ENCODE measurements around the gene MACROD1. TPM values are rescaled to one million over a fixed set of nuclear protein-coding genes. Genes with fewer than 3 reads are reported as not detected.
A peak's percentile ranks its signal among the peaks of the same experiment; 100 is the strongest.

Gene MACROD1
- total and polyA plus RNA-seq, 9 of the 15 experiments (the other 6 are each of a cell fraction or from before 2014, with no cell fraction given): 1.1 to 60.0 (median 26.4) TPM

GRCh38 chr11:64204464-64204989 lies 38.6 kb upstream of the MACROD1 start (continued):
- TF ChIP-seq ZNF551 (CRISPR knock-in tag; IDR thresholded peaks at IDR 0.05) (no peak), TRIM25 (IDR thresholded peaks at IDR 0.05; ENCODE audit: borderline replicate concordance) (no peak), TOE1 (IDR thresholded peaks at IDR 0.05; ENCODE audit: borderline replicate concordance) (no peak), TOE1 (CRISPR knock-in tag; IDR thresholded peaks at IDR 0.05; ENCODE audit: borderline replicate concordance, low read depth) (no peak), ZNF511 (CRISPR knock-in tag; IDR thresholded peaks at IDR 0.05) (no peak), ZNF197 (CRISPR knock-in tag; IDR thresholded peaks at IDR 0.05; ENCODE audit: low read depth) (no peak), ZNF407 (IDR thresholded peaks at IDR 0.05; ENCODE audit: low read depth) (no peak), DEAF1 (CRISPR knock-in tag; IDR thresholded peaks at IDR 0.05) (peak; percentile 87), RBM34 (IDR thresholded peaks at IDR 0.05; ENCODE audit: borderline replicate concordance, insufficient read depth, low read length) (no peak), IRF2 (CRISPR knock-in tag; IDR thresholded peaks at IDR 0.05) (no peak), KLF1 (tag; IDR thresholded peaks at IDR 0.05) (no peak), ZNF184 (CRISPR knock-in tag; IDR thresholded peaks at IDR 0.05) (no peak), TRIM24 (IDR thresholded peaks at IDR 0.05) (no peak), ZNF584 (CRISPR knock-in tag; IDR thresholded peaks at IDR 0.05; ENCODE audit: low read depth) (no peak)
